GM19023 (cell line): Measurements from ENCODE around the gene PGBD1.

Experiments
- ATAC-seq: cut with Tn5 transposase; IDR thresholded peaks from one replicate; pipeline ENCODE4 v1.9.1; 2021; ENCODE audit warnings: mild to moderate bottlenecking, moderate library complexity; ENCODE audit not compliant: unreplicated experiment

PGBD1 gene

DNA sequence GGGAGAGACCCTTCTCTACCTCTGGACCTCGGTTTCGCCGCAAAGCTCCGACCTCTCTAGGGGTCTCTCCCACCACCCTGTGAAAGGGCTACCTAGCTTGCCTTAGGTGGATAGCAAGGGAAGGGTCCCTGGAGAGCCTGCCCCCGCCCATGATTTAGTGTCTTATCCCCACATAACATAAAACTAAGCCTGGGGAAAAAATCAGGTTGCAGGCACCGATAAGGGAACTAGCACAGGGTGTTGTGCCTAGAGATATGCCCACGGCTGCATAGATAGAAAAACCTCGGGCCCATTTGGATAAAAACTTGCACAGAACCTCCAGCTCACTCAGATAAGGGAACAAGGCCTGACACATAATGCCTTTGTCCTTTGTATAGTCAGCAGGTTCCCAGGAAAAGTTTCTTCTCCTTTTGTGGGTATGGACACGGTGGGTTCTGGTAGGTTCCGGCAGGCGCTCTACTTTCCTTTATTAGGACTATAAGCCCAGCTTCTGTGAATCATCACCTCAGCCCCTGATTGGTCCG lies 53.7 kb downstream of the PGBD1 start:
- ATAC-seq: no peak

- ATAC-seq: peak; percentile 90
These were observed 54.4 kb downstream of the PGBD1 start, which contains the start of gene ZSCAN31 for GRCh38 chr6:28335564-28336283. Gene ZSCAN31 (minus strand): TSS chr6:28336148. CDS start chr6:28329683, 6,465 bp downstream.

DNA sequence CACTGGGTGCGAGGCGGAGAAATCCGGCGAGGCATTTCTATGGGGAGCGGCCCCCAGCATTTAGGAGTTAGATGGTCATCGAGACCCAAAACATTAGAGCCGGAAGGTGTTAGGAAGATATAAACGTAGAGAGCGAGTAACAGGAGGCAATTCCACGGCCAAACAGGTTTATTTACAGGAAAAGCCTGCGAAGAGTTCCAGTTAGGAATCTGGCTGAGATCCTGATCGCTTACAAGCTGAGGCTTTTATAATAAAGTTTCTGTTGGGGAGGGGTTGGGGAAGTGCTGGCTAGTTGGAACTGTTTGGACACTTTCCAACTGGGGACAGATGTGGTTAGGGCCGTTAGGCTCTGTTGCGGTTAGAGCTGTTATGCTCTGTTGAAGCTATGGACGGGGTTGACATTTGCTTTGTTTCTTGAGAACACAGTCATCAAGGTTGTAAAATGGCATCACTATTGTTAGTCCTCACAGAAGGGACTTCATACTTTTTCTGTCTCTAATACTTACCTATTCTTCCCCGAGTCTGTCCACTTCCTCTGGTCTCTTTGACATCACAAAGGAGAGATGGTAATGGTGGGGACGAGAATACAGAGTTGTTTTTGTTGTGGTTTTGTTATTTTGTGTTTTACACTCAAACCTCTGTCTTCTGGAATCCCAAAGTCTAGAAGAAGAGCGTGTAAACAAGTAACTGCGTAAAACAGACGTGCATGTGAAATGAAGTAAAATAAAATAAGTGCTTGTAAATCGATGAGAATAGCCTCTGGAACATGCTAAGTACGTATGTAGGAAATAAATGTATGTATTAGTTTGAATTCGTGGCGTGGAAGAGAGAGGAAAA lies 55.1 kb downstream of the PGBD1 start:
- peak; percentile 27 for ATAC-seq

DNA sequence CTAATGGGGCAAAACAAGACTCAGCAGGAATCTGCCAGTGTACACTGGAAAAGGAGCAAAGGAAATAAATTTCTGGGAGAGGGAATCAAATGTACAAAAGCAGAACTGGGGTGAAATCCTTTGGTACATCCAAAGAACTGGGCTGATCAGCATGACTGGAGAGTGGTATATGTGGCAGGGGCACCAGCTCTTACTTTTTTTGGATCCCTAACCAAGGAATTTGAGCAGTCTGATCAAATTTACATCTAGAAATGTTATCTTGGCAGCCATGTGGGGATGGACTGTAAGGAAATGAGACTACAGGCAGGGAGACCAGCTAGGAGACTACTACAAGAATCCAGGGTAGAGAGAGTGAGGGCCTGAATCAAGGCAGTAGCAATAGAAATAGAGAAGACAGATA lies 55.7 kb downstream of the PGBD1 start:
- ATAC-seq: no peak

DNA sequence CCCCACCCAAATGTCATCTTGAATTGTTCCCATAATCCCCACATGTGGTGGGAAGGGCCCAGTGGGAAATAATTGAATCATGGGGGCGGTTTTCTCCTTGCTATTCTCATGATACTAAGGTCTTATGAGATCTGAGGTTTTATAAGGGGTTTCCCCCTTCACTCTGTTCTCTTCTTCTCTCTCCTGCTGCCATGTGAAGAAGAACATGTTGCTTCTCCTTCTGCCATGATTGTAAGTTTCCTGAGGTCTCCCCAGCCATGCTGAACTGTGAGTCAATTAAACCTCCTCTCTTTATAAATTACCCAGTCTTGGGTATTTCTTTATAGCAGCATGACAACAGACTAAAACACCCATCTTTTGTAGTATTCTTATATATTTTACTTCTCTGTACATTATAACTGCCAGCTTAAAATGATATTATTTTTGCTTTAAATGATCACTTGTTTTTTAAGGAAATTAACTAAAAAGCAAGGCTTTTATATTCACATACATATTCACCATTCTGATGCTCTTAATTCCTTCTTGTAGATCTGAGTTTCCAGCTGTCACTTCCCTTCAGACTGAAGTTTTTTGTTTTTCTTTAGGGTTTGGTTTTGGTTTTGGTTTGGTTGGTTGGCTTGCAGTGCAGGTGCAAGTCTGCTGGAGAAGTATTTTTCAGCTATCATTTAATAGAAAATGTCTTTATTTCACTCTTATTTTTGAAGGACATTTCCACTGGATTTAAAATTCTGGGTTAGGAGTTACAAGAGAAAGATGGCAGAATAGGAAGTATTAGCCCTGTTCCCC lies 59.1 kb downstream of the PGBD1 start:
- ATAC-seq: no peak

GRCh38 chr6:28343898-28344677 lies 62.7 kb downstream of the PGBD1 start:
- no peak for ATAC-seq

- no peak for ATAC-seq
These were observed 63.8 kb downstream of the PGBD1 start for GRCh38 chr6:28345201-28345600.

GRCh38 chr6:28347119-28347518 lies 65.7 kb downstream of the PGBD1 start:
- ATAC-seq: no peak

DNA sequence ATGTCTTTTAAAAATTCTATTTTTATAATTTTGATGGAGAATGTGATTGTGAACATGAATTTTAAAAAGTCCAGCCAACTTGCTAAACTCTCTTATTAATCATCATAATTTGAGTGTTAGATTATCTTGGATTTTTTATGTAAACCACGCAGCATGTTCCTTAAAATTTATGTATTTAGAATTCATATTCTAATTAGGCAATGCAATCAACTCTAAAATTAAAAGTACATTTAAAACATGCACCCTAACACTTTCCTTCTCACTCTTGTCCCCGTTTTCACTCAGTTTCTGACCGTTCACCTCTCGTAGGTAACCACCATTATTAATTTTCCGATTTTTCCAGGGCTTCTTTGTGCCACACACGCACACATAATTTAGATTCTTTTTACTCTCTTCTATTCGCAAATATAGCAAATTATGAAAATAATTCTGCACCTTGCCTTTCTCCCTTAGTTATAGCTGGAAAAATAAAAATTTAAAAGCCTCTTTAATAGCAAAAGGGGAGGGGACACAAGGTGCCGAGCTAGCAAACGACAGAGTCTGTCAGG lies 68.0 kb downstream of the PGBD1 start:
- ATAC-seq: no peak

DNA sequence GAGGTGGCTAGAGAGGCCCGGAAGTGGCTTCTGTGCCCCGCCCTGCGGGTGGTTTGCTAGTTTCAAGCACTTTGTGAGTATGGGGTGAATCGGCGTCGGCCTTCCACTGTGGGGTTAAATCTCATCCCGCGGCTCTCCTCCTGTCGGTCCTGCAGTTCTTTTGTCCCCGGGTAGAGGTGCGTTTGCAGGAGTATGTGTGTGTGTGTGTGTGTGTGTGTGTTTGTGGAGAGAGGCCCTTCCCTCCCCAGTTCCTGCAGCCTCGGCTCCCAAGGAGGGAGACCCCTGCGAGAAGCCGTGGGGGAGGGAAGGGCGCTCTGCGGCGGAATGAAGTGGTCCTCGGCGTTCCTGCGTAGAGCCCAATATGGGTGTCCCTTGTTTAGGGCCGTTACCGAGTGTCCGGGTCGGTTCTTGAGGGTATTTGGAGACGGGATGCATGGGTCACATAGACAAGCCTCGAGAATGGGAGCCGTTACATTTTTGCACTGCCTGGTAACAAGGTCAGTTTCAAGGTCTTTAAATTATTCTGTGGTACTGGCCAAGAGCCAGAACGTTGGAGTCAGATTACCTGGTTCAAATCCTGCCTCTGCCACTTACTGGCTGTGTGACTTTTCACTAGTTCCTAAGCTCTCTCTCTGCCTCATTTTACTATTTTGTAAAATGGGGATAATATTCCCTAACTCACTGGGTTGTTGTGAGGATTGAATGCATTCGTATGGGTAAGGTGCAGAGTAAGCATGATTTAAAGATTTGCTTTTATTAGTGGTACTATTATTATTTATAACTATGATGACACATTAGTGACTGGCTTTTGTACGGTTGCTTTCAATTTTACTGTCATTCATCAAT lies 68.7 kb downstream of the PGBD1 start, which contains the start of gene ZKSCAN3:
TSS of gene ZKSCAN3 (plus strand) at position 56 of the 846 bp plus-strand sequence. CDS start 9,640 bp downstream, outside the sequence.
- ATAC-seq: peak; percentile 98

- no peak for ATAC-seq
These were observed 69.7 kb downstream of the PGBD1 start for GRCh38 chr6:28351087-28351486.

- no peak for ATAC-seq
These were observed 70.1 kb downstream of the PGBD1 start for GRCh38 chr6:28351493-28351925.
